WI38 (cell line): ENCODE measurements around the gene FAM171A1.
A peak's percentile ranks its signal among the peaks of the same experiment; 100 is the strongest.
"Not testable (repeated sequence)": the region's sequence is repeated elsewhere in the genome, so short reads cannot be mapped to it uniquely, and the experiment has no call there.

Source experiments
- H3K4me3 ChIP-seq: 2 replicates; pipeline ENCODE4 v1.5.1; 2011; ENCODE audit warnings: low read depth, mild to moderate bottlenecking, control low read depth, low read length
- CTCF ChIP-seq: IDR thresholded peaks from 2 replicates; pipeline ENCODE4 v1.5.1; 2012; ENCODE audit warnings: low read depth, mild to moderate bottlenecking, control low read depth, low read length

FAM171A1 gene

GRCh38 chr10:15208221-15208620 lies 162.9 kb downstream of the FAM171A1 start:
- no peak overlapping the region for H3K4me3 ChIP-seq
- no peak for TF ChIP-seq CTCF

- H3K4me3 ChIP-seq: not testable (repeated sequence)
Observed at GRCh38 chr10:15207410-15207809, 163.7 kb downstream of the FAM171A1 start.

- H3K4me3 ChIP-seq: no peak overlapping the region
- TF ChIP-seq CTCF: no peak
Observed at GRCh38 chr10:15202639-15203038, 168.4 kb downstream of the FAM171A1 start.

- H3K4me3 ChIP-seq: peak overlapping the region; percentile 34
Observed at GRCh38 chr10:15202301-15202621, 168.8 kb downstream of the FAM171A1 start.

- H3K4me3 ChIP-seq: peak overlapping the region; percentile 34
- no peak for TF ChIP-seq CTCF
Observed at GRCh38 chr10:15201589-15202300, 169.3 kb downstream of the FAM171A1 start.

GRCh38 chr10:15200626-15201025 lies 170.5 kb downstream of the FAM171A1 start:
- H3K4me3 ChIP-seq: no peak overlapping the region
- no peak for TF ChIP-seq CTCF

GRCh38 chr10:15197911-15198310 lies 173.2 kb downstream of the FAM171A1 start:
- TF ChIP-seq CTCF: no peak

GRCh38 chr10:15197276-15197675 lies 173.8 kb downstream of the FAM171A1 start:
- TF ChIP-seq CTCF: no peak
- H3K4me3 ChIP-seq: no peak overlapping the region

More at GRCh38 chr10:15197911-15198310, 173.2 kb downstream of the FAM171A1 start:
- no peak overlapping the region for H3K4me3 ChIP-seq
